ENCODE results near the gene MRRF. TPM values are rescaled to one million over a fixed set of nuclear protein-coding genes. Genes with fewer than 3 reads are reported as not detected.

Gene MRRF
- total RNA-seq, 1 experiment from 2014 or later: 45.7 TPM

GRCh38 chr9:122232796-122233306 is 31.8 kb upstream of the MRRF start:
- CTCF ChIA-PET: no interaction called here
- no peak overlapping the region for H3K4me3 Mint-ChIP-seq (ENCODE audit: low read depth, unreplicated experiment)
- peaks cover 16% of the 10 kb centered on the region for H3K27me3 Mint-ChIP-seq (ENCODE audit: unreplicated experiment)
- no peak for TF ChIP-seq CTCF (IDR thresholded peaks at IDR 0.05; ENCODE audit: unreplicated experiment)
- no peak for DNase-seq
- no peaks in the 10 kb centered on the region for H3K9me3 Mint-ChIP-seq (ENCODE audit: low read depth, unreplicated experiment)
- no TSS peak for BruUV-seq (replicated peaks)
- no peak overlapping the region for H3K27ac Mint-ChIP-seq (ENCODE audit: unreplicated experiment)
- H3K4me1 Mint-ChIP-seq (ENCODE audit: low read depth, unreplicated experiment): no peaks in the 10 kb centered on the region
- intact Hi-C loops (cut with micrococcal nuclease; ENCODE audit: unreplicated experiment): no loop called here
- no peaks in the 10 kb centered on the region for H3K36me3 Mint-ChIP-seq (ENCODE audit: insufficient read depth, unreplicated experiment)

GRCh38 chr9:122234022-122234748 is 30.5 kb upstream of the MRRF start:
- Mint-ChIP-seq H3K4me3 (ENCODE audit: low read depth, unreplicated experiment) (no peak overlapping the region), H3K36me3 (ENCODE audit: insufficient read depth, unreplicated experiment) (no peaks in the 10 kb centered on the region), H3K27me3 (ENCODE audit: unreplicated experiment) (peaks cover 16% of the 10 kb centered on the region), H3K9me3 (ENCODE audit: low read depth, unreplicated experiment) (no peaks in the 10 kb centered on the region), H3K4me1 (ENCODE audit: low read depth, unreplicated experiment) (no peaks in the 10 kb centered on the region), H3K27ac (ENCODE audit: unreplicated experiment) (no peak overlapping the region)
- intact Hi-C loops (cut with micrococcal nuclease; ENCODE audit: unreplicated experiment): no loop called here
- CTCF ChIA-PET: no interaction called here
- no TSS peak for BruUV-seq (replicated peaks)
- TF ChIP-seq CTCF (IDR thresholded peaks at IDR 0.05; ENCODE audit: unreplicated experiment): no peak
- DNase-seq: no peak

GRCh38 chr9:122236681-122237080 is 28.0 kb upstream of the MRRF start:
- H3K4me3 Mint-ChIP-seq (ENCODE audit: low read depth, unreplicated experiment): no peak overlapping the region
- TF ChIP-seq CTCF (IDR thresholded peaks at IDR 0.05; ENCODE audit: unreplicated experiment): no peak
- intact Hi-C loops (cut with micrococcal nuclease; ENCODE audit: unreplicated experiment): no loop called here
- no peaks in the 10 kb centered on the region for H3K4me1 Mint-ChIP-seq (ENCODE audit: low read depth, unreplicated experiment)
- H3K27me3 Mint-ChIP-seq (ENCODE audit: unreplicated experiment): peaks cover 16% of the 10 kb centered on the region
- no peak for DNase-seq
- no peaks in the 10 kb centered on the region for H3K9me3 Mint-ChIP-seq (ENCODE audit: low read depth, unreplicated experiment)
- peaks cover 4% of the 10 kb centered on the region for H3K36me3 Mint-ChIP-seq (ENCODE audit: insufficient read depth, unreplicated experiment)
- no peak overlapping the region for H3K27ac Mint-ChIP-seq (ENCODE audit: unreplicated experiment)
- CTCF ChIA-PET: no interaction called here
- BruUV-seq (replicated peaks): no TSS peak

GRCh38 chr9:122239722-122240121 is 25.0 kb upstream of the MRRF start:
- Mint-ChIP-seq H3K36me3 (ENCODE audit: insufficient read depth, unreplicated experiment) (peaks cover 4% of the 10 kb centered on the region), H3K9me3 (ENCODE audit: low read depth, unreplicated experiment) (no peaks in the 10 kb centered on the region), H3K4me1 (ENCODE audit: low read depth, unreplicated experiment) (no peaks in the 10 kb centered on the region), H3K4me3 (ENCODE audit: low read depth, unreplicated experiment) (no peak overlapping the region), H3K27me3 (ENCODE audit: unreplicated experiment) (peaks cover 2% of the 10 kb centered on the region), H3K27ac (ENCODE audit: unreplicated experiment) (no peak overlapping the region)
- CTCF ChIA-PET: no interaction called here
- intact Hi-C loops (cut with micrococcal nuclease; ENCODE audit: unreplicated experiment): no loop called here
- no peak for TF ChIP-seq CTCF (IDR thresholded peaks at IDR 0.05; ENCODE audit: unreplicated experiment)
- no peak for DNase-seq
- no TSS peak for BruUV-seq (replicated peaks)

All from Calu3 (cell line).